B cell (primary cell): ENCODE measurements around the gene PLTP.
"Not testable (repeated sequence)": the region's sequence is repeated elsewhere in the genome, so short reads cannot be mapped to it uniquely, and the experiment has no call there.

Experiments used
- EZH2 ChIP-seq: IDR thresholded peaks from 2 replicates; pipeline ENCODE4 v1.6.1; 2012; ENCODE audit warnings: borderline replicate concordance, low read depth, mild to moderate bottlenecking, moderate library complexity, low read length; ENCODE audit not compliant: insufficient read depth, poor library complexity, severe bottlenecking
- TF ChIP-seq, protein P1 (sequence below): fragments of 200-600 bp; IDR thresholded peaks from one replicate; pipeline ENCODE4 v1.8.0; 2022; ENCODE audit warnings: antibody characterized with exemption, mild to moderate bottlenecking

DNA sequence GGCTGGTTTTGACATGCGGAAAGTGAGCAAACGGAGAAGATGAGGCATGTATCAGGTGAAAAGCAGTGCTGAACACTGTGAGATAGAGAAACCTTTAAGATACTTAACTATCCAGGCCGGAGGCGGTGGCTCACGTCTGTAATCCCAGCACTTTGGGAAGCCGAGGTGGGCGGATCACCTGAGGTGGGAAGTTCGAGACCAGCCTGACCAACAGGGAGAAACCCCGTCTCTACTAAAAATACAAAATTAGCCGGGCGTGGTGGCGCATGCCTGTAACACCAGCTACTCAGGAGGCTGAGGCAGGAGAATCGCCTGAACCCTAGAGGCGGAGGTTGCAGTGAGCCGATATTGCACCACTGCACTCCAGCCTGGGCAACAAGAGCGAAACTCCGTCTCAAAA is 19.7 kb upstream of the PLTP start:
- TF ChIP-seq, protein P1, sequence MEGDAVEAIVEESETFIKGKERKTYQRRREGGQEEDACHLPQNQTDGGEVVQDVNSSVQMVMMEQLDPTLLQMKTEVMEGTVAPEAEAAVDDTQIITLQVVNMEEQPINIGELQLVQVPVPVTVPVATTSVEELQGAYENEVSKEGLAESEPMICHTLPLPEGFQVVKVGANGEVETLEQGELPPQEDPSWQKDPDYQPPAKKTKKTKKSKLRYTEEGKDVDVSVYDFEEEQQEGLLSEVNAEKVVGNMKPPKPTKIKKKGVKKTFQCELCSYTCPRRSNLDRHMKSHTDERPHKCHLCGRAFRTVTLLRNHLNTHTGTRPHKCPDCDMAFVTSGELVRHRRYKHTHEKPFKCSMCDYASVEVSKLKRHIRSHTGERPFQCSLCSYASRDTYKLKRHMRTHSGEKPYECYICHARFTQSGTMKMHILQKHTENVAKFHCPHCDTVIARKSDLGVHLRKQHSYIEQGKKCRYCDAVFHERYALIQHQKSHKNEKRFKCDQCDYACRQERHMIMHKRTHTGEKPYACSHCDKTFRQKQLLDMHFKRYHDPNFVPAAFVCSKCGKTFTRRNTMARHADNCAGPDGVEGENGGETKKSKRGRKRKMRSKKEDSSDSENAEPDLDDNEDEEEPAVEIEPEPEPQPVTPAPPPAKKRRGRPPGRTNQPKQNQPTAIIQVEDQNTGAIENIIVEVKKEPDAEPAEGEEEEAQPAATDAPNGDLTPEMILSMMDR, result not testable (repeated sequence)
- TF ChIP-seq EZH2, result not testable (repeated sequence)
